ENCODE results near the gene CERS4. TPM values are rescaled to one million over a fixed set of nuclear protein-coding genes. Genes with fewer than 3 reads are reported as not detected.

CERS4 gene
- total RNA-seq, 1 experiment from 2014 or later: 11.6 TPM

- H3K4me1 ChIP-seq (ENCODE audit: control insufficient read depth, insufficient read depth, low read length): peaks cover 11% of the 10 kb centered on the region
- H3K27ac ChIP-seq (ENCODE audit: low read length): no peak overlapping the region
- DNase-seq (ENCODE audit: low read depth, low spot score) (no peak), ATAC-seq (no peak)
- CTCF ChIA-PET: no interaction called here
- POLR2A ChIA-PET: no interaction called here
- no TSS peak for BruUV-seq (replicated peaks)
- H3K27me3 ChIP-seq (ENCODE audit: control insufficient read depth, insufficient read depth, low read length): no peaks in the 10 kb centered on the region
- H3K9me3 ChIP-seq (ENCODE audit: control insufficient read depth, insufficient read depth, low read depth, low read length): no peaks in the 10 kb centered on the region
- no peak overlapping the region for H3K4me3 ChIP-seq (ENCODE audit: low read depth in 2 of 2, low read length in 2 of 2)
- TF ChIP-seq SIN3A (IDR thresholded peaks at IDR 0.05; ENCODE audit: borderline replicate concordance, insufficient read depth, low read depth, low read length) (no peak), REST (IDR thresholded peaks at IDR 0.05; ENCODE audit: insufficient read depth in 1 of 2, low read depth in 2 of 2, low read length in 1 of 2) (no peak), POLR2AphosphoS5 (IDR thresholded peaks at IDR 0.05; ENCODE audit: low read depth, low read length) (no peak), TCF7L2 (IDR thresholded peaks at IDR 0.05; ENCODE audit: low read depth, low read length) (no peak), CTCF (IDR thresholded peaks at IDR 0.05) (no peak)
- intact Hi-C loops (cut with micrococcal nuclease; ENCODE audit: unreplicated experiment): no loop called here
- no peaks in the 10 kb centered on the region; the same call in 1 of the 2 replicates for H3K36me3 ChIP-seq (ENCODE audit: control insufficient read depth, insufficient read depth, low read length)
- in situ Hi-C loops (cut with HindIII; ENCODE audit: low pct_unique_long_range_greater_than_20kb, low sequenced_read_pairs): no loop called here
Observed at GRCh38 chr19:8310342-8311055, 101.3 kb downstream of the CERS4 start.

- TF ChIP-seq TCF7L2 (IDR thresholded peaks at IDR 0.05; ENCODE audit: low read depth, low read length): no peak
- TF ChIP-seq POLR2AphosphoS5 (IDR thresholded peaks at IDR 0.05; ENCODE audit: low read depth, low read length): no peak
- H3K27ac ChIP-seq (ENCODE audit: low read length): no peak overlapping the region
- DNase-seq (ENCODE audit: low read depth, low spot score) (no peak), ATAC-seq (no peak)
- intact Hi-C loops (cut with micrococcal nuclease; ENCODE audit: unreplicated experiment) (no loop called here), in situ Hi-C loops (cut with HindIII; ENCODE audit: low pct_unique_long_range_greater_than_20kb, low sequenced_read_pairs) (no loop called here)
- POLR2A ChIA-PET: no interaction called here
- no peaks in the 10 kb centered on the region; the same call in 1 of the 2 replicates for H3K36me3 ChIP-seq (ENCODE audit: control insufficient read depth, insufficient read depth, low read length)
- no TSS peak for BruUV-seq (replicated peaks)
- H3K27me3 ChIP-seq (ENCODE audit: control insufficient read depth, insufficient read depth, low read length): no peaks in the 10 kb centered on the region
- no peaks in the 10 kb centered on the region for H3K9me3 ChIP-seq (ENCODE audit: control insufficient read depth, insufficient read depth, low read depth, low read length)
- no peak overlapping the region for H3K4me3 ChIP-seq (ENCODE audit: low read depth in 2 of 2, low read length in 2 of 2)
- H3K4me1 ChIP-seq (ENCODE audit: control insufficient read depth, insufficient read depth, low read length): peaks cover 6% of the 10 kb centered on the region
- CTCF ChIA-PET: no interaction called here
Observed at GRCh38 chr19:8311461-8312260, 102.5 kb downstream of the CERS4 start.

Other genes starting within 250 kb of the CERS4 start
- 123 TPM for gene ELAVL1, start 203.7 kb upstream of the CERS4 start, total RNA-seq (2021; ENCODE audit: unreplicated experiment)
- gene CCL25, start 156.6 kb upstream of the CERS4 start, total RNA-seq (2021; ENCODE audit: unreplicated experiment): not detected
- gene FBN3, start 59.8 kb upstream of the CERS4 start, total RNA-seq (2021; ENCODE audit: unreplicated experiment): 0.10 TPM
- gene CD320, start 99.0 kb downstream of the CERS4 start, total RNA-seq (2021; ENCODE audit: unreplicated experiment): 120 TPM
- gene NDUFA7, start 112.0 kb downstream of the CERS4 start, total RNA-seq (2021; ENCODE audit: unreplicated experiment): 36.8 TPM
- 1,096 TPM for gene RPS28, start 112.1 kb downstream of the CERS4 start, total RNA-seq (2021; ENCODE audit: unreplicated experiment)
- gene KANK3, start 133.9 kb downstream of the CERS4 start, total RNA-seq (2021; ENCODE audit: unreplicated experiment): 1.2 TPM
- gene ANGPTL4, start 154.8 kb downstream of the CERS4 start, total RNA-seq (2021; ENCODE audit: unreplicated experiment): 46.6 TPM
- gene RAB11B, start 181.0 kb downstream of the CERS4 start, total RNA-seq (2021; ENCODE audit: unreplicated experiment): 135 TPM
- 32.6 TPM for gene MARCHF2, start 203.9 kb downstream of the CERS4 start, total RNA-seq (2021; ENCODE audit: unreplicated experiment)
- gene HNRNPM, start 235.6 kb downstream of the CERS4 start, total RNA-seq (2021; ENCODE audit: unreplicated experiment): 225 TPM